Measurements from ENCODE around the gene APH1A. TPM values are rescaled to one million over a fixed set of nuclear protein-coding genes. Genes with fewer than 3 reads are reported as not detected.

Gene APH1A
- total RNA-seq, 2 donors from 2014 or later, result 126 to 131 TPM

- Histone ChIP-seq H3K27me3 (ENCODE audit: control insufficient read depth, insufficient read depth, low read length, poor library complexity, severe bottlenecking) (no peaks in the 10 kb centered on the region), H3K9me3 (ENCODE audit: control insufficient read depth, low read length) (no peaks in the 10 kb centered on the region), H3K4me1 (ENCODE audit: control insufficient read depth, insufficient read depth, low read length) (peaks cover under 1% of the 10 kb centered on the region), H3K36me3 (ENCODE audit: control insufficient read depth, insufficient read depth, low read length) (no peaks in the 10 kb centered on the region), H3K4me3 (ENCODE audit: low read length) (peak within 1 kb of the TSS; percentile 79), H3K9ac (ENCODE audit: extremely low read depth, low read length, poor library complexity, severe bottlenecking) (peak within 1 kb of the TSS; percentile 77), H3K27ac (ENCODE audit: low read depth, low read length) (peak within 1 kb of the TSS; percentile 94)
- TF ChIP-seq CTCF (conservative IDR thresholded peaks at IDR 0.05), result peak; percentile 13
- Mint-ChIP-seq H3K36me3 (ENCODE audit: low read depth) (peaks cover 19% of the 10 kb centered on the region), H3K27ac (peak within 1 kb of the TSS; percentile 97), H3K4me1 (peaks cover 48% of the 10 kb centered on the region), H3K9me3 (peaks cover 2% of the 10 kb centered on the region), H3K27me3 (ENCODE audit: insufficient read depth) (no peaks in the 10 kb centered on the region), H3K4me3 (peak within 1 kb of the TSS; percentile 75)
- WGBS, 2 experiments (ENCODE audit: insufficient coverage in 1 of 2, insufficient read length in 1 of 2), result 0 to 1% methylated on average over 4 to 13 of the region's 13 CpGs
- DNase-seq, result peak; percentile 84
Observed at GRCh38 chr1:150257624-150258585, 10.9 kb downstream of the APH1A start, which contains the start of gene CA14. TSS of gene CA14 (plus strand) at chr1:150257774. CDS start at chr1:150258129, 355 bp downstream.

- peak overlapping the region; percentile 75 for H3K4me3 Mint-ChIP-seq
- peaks cover 2% of the 10 kb centered on the region for H3K9me3 Mint-ChIP-seq
- H3K27me3 Mint-ChIP-seq (ENCODE audit: insufficient read depth), result no peaks in the 10 kb centered on the region
- peaks cover 9% of the 10 kb centered on the region for H3K36me3 Mint-ChIP-seq (ENCODE audit: low read depth)
- Histone ChIP-seq H3K27ac (ENCODE audit: low read depth, low read length) (peak overlapping the region; percentile 94), H3K9me3 (ENCODE audit: control insufficient read depth, low read length) (no peaks in the 10 kb centered on the region), H3K4me3 (ENCODE audit: low read length) (peak overlapping the region; percentile 79), H3K36me3 (ENCODE audit: control insufficient read depth, insufficient read depth, low read length) (no peaks in the 10 kb centered on the region), H3K9ac (ENCODE audit: extremely low read depth, low read length, poor library complexity, severe bottlenecking) (peak overlapping the region; percentile 77), H3K4me1 (ENCODE audit: control insufficient read depth, insufficient read depth, low read length) (no peaks in the 10 kb centered on the region), H3K27me3 (ENCODE audit: control insufficient read depth, insufficient read depth, low read length, poor library complexity, severe bottlenecking) (no peaks in the 10 kb centered on the region)
- TF ChIP-seq CTCF (conservative IDR thresholded peaks at IDR 0.05), result no peak
- H3K27ac Mint-ChIP-seq, result peak overlapping the region; percentile 97
- peaks cover 39% of the 10 kb centered on the region for H3K4me1 Mint-ChIP-seq
- WGBS, 2 experiments (ENCODE audit: insufficient coverage in 1 of 2, insufficient read length in 1 of 2), result 2 to 3% methylated on average over 8 to 14 of the region's 14 CpGs
- peak; percentile 85 for DNase-seq
Observed at GRCh38 chr1:150256554-150257341, 12.1 kb downstream of the APH1A start.

GRCh38 chr1:150256198-150256553, 12.6 kb downstream of the APH1A start:
- Histone ChIP-seq H3K36me3 (ENCODE audit: control insufficient read depth, insufficient read depth, low read length) (no peaks in the 10 kb centered on the region), H3K9me3 (ENCODE audit: control insufficient read depth, low read length) (no peaks in the 10 kb centered on the region), H3K4me3 (ENCODE audit: low read length) (peak overlapping the region; percentile 79), H3K4me1 (ENCODE audit: control insufficient read depth, insufficient read depth, low read length) (no peaks in the 10 kb centered on the region), H3K27ac (ENCODE audit: low read depth, low read length) (peak overlapping the region; percentile 94), H3K9ac (ENCODE audit: extremely low read depth, low read length, poor library complexity, severe bottlenecking) (peak overlapping the region; percentile 77), H3K27me3 (ENCODE audit: control insufficient read depth, insufficient read depth, low read length, poor library complexity, severe bottlenecking) (no peaks in the 10 kb centered on the region)
- Mint-ChIP-seq H3K4me1 (peaks cover 39% of the 10 kb centered on the region), H3K27me3 (ENCODE audit: insufficient read depth) (no peaks in the 10 kb centered on the region), H3K4me3 (peak overlapping the region; percentile 75), H3K9me3 (peaks cover 2% of the 10 kb centered on the region), H3K36me3 (ENCODE audit: low read depth) (peaks cover 3% of the 10 kb centered on the region), H3K27ac (peak overlapping the region; percentile 97)
- no peak for DNase-seq
- no peak for TF ChIP-seq CTCF (conservative IDR thresholded peaks at IDR 0.05)
- 0% methylated on average over 1 of the region's 1 CpG; no CpG with 5 or more reads in 1 of the 2 experiments for WGBS, 2 experiments (ENCODE audit: insufficient coverage in 1 of 2, insufficient read length in 1 of 2)

All from endodermal cell (in vitro differentiated cells).